HUES48 (cell line): ENCODE results near the gene BRD9.
"Not testable (repeated sequence)": the region's sequence is repeated elsewhere in the genome, so short reads cannot be mapped to it uniquely, and the experiment has no call there.

Source experiments
- H3K27ac ChIP-seq: one replicate; pipeline ENCODE4 v1.7.0; 2013; ENCODE audit warnings: low read depth, low read length, inconsistent platforms
- H3K27me3 ChIP-seq: 2 replicates; pipeline ENCODE4 v1.6.1; 2013; ENCODE audit warnings: mild to moderate bottlenecking, low read length; ENCODE audit not compliant: control insufficient read depth, insufficient read depth
- H3K36me3 ChIP-seq: 2 replicates; pipeline ENCODE4 v1.6.1; 2013; ENCODE audit warnings: low read length; ENCODE audit not compliant: control insufficient read depth, insufficient read depth
- H3K4me1 ChIP-seq: 2 replicates; pipeline ENCODE4 v1.6.1; 2013; ENCODE audit warnings: mild to moderate bottlenecking, low read length; ENCODE audit not compliant: control insufficient read depth, insufficient read depth
- H3K4me3 ChIP-seq: 2 replicates; pipeline ENCODE4 v1.5.1; 2013; ENCODE audit warnings: mild to moderate bottlenecking, low read depth, low read length
- H3K9ac ChIP-seq: 2 replicates; pipeline ENCODE4 v1.6.1; 2013; ENCODE audit warnings: mild to moderate bottlenecking, low read depth, low read length, moderate library complexity
- H3K9me3 ChIP-seq: 2 replicates; pipeline ENCODE4 v1.6.1; 2013; ENCODE audit warnings: low read length; ENCODE audit not compliant: control insufficient read depth, insufficient read depth

The BRD9 gene

DNA sequence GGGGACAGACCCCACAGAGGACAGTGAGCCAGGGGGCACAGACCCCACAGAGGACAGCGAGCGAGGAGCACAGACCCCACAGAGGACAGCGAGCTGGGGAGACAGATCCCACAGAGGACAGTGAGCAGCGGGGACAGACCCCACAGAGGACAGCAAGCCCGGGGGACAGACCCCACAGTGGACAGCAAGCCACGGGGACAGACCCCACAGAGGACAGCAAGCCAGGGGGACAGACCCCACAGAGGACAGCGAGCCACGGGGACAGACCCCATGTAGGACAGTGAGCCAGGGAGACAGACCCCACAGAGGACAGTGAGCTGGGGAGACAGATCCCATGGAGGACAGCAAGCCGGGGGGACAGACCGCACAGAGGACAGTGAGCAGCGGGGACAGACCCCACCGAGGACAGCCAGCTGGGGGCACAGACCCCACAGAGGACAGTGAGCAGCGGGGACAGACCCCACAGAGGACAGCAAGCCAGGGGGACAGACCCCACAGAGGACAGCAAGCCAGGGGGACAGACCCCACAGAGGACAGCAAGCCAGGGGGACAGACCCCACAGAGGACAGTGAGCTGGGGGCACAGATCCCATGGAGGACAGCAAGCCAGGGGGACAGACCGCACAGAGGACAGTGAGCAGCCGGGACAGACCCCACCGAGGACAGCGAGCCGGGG, 39.0 kb downstream of the BRD9 start:
- not testable (repeated sequence) for H3K27me3 ChIP-seq, H3K36me3 ChIP-seq, H3K4me1 ChIP-seq, H3K9ac ChIP-seq, H3K4me3 ChIP-seq, H3K27ac ChIP-seq, H3K9me3 ChIP-seq

DNA sequence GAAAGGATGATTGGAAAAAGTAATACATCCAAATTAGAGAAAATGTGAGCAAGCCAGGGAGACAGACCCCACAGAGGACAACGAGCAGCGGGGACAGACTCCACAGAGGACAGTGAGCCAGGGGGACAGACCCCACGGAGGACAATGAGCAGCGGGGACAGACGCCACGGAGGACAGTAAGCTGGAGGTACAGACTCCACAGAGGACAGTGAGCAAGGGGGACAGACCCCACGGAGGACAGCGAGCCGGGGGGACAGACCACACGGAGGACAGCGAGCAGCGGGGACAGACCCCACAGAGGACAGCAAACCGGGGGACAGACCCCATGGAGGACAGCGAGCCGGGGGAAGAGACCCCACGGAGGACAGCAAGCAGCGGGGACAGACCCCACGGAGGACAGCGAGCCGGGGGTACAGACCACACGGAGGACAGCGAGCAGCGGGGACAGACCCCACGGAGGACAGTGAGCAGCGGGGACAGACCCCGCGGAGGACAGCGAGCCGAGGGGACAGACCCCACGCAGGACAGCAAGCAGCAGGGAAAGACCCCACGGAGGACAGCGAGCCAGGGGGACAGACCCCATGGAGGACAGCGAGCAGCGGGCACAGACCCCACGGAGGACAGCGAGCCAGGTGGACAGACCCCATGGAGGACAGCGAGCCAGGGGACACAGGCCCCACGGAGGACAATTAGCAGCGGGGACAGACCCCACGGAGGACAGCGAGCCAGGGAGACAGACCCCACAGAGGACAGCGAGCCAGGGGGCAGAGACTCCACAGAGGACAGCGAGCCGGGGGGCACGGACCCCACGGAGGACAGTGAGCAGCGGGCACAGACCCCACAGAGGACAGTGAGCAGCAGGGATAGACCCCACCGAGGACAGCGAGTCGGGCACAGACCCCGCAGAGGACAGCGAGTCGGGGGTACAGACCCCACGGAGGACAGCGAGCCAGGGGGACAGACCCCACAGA, 39.9 kb downstream of the BRD9 start:
- Histone ChIP-seq H3K4me1 (no peaks in the 10 kb centered on the region), H3K27me3 (no peaks in the 10 kb centered on the region), H3K9ac (no peak overlapping the region), H3K9me3 (no peaks in the 10 kb centered on the region), H3K36me3 (no peaks in the 10 kb centered on the region), H3K27ac (no peak overlapping the region), H3K4me3 (no peak overlapping the region)

DNA sequence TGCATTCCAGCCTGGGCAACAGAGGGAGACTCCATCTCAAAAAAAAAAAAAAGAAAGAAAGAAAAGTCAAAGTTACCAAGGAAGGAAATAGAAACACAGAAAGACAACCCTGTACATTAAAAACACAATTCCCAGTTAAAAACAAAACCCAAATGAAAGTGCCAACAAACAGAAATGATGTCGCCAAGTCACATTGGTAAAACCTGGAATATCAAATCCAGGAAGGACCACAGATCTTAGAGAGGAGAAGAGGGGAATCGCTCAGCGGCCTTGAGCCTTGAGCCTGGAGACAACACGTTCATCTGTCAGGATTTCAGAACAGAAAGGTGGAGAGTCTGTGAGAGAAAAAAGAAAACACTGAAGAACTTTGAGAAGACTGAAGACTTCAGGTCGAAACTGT, 40.6 kb downstream of the BRD9 start:
- Histone ChIP-seq H3K4me1 (no peaks in the 10 kb centered on the region), H3K4me3 (no peak overlapping the region), H3K27ac (no peak overlapping the region), H3K9me3 (no peaks in the 10 kb centered on the region), H3K9ac (no peak overlapping the region), H3K27me3 (no peaks in the 10 kb centered on the region), H3K36me3 (no peaks in the 10 kb centered on the region)

DNA sequence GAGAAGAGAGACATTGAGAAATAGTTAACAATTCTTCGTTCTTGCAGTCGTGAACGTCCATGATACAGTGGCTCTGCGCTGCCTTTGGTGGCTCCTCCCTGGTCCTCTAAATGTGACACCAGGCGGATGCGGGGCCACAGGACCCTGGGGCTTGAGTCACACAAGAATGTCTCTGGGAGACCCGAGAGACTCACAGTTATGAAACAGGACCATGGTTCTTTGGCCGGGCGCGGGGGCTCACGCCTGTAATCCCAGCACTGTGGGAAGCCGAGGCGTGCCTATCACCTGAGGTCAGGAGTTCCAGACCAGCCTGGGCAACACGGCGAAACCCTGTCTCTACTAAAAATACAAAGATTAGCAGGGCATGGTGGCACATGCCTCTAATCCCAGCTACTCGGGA, 41.0 kb downstream of the BRD9 start:
- Histone ChIP-seq H3K9me3 (no peaks in the 10 kb centered on the region), H3K27me3 (no peaks in the 10 kb centered on the region), H3K9ac (no peak overlapping the region), H3K4me3 (no peak overlapping the region), H3K36me3 (no peaks in the 10 kb centered on the region), H3K27ac (no peak overlapping the region), H3K4me1 (no peaks in the 10 kb centered on the region)

DNA sequence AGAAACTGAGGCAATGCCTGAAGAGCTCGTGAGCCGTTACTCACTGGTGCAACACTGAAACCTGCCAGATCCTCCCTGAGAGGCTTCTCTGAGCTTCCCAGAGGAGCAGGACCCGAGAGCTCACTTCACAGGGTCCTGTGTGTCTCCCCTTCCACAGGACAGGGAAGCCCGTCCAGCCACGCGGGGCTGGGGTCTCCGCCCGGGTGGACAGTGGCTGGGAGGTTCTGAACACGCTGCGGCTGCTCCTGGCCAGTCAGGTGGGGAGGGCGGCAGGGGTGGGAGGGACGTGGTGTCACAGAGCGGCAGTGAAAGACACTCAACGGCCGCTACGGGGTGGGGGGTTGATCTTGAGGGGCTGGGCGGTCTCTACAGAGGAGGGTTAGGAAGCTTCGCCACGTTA, 41.5 kb downstream of the BRD9 start:
- Histone ChIP-seq H3K4me3 (no peak overlapping the region), H3K9me3 (no peaks in the 10 kb centered on the region), H3K4me1 (no peaks in the 10 kb centered on the region), H3K27me3 (no peaks in the 10 kb centered on the region), H3K27ac (no peak overlapping the region), H3K9ac (no peak overlapping the region), H3K36me3 (no peaks in the 10 kb centered on the region)

DNA sequence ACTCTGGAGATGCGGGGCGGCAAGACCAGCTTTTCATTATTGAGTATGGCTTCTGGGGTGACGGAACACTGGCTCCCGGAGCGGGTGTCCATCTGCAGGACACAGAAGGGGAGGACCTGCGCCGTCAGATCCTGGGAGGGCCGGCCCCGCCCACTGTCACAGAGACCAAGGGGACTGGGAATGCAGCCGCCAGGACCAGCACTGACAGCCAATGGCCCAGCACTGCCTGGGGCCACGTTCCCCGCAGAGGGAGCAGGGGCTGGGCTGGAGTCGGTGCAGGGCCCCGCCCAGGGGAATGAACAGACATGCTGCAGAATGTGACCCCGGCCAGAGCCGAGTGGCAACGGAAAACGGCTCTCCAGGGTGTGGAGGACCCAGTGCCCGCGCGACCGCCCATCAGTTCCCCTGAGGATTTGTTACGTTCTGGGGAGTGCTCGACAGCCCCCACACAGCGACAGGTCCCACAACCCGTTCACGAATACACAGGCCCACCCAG, 42.0 kb downstream of the BRD9 start, which contains the start of gene ZDHHC11:
Gene ZDHHC11 (minus strand): TSS at position 476 of the 496 bp plus-strand sequence. CDS start 384 bp downstream, at position 92.
- Histone ChIP-seq H3K27ac (no peak within 1 kb of the TSS), H3K4me1 (no peaks in the 10 kb centered on the region), H3K9ac (no peak within 1 kb of the TSS), H3K36me3 (no peaks in the 10 kb centered on the region), H3K27me3 (no peaks in the 10 kb centered on the region), H3K4me3 (no peak within 1 kb of the TSS), H3K9me3 (no peaks in the 10 kb centered on the region)

DNA sequence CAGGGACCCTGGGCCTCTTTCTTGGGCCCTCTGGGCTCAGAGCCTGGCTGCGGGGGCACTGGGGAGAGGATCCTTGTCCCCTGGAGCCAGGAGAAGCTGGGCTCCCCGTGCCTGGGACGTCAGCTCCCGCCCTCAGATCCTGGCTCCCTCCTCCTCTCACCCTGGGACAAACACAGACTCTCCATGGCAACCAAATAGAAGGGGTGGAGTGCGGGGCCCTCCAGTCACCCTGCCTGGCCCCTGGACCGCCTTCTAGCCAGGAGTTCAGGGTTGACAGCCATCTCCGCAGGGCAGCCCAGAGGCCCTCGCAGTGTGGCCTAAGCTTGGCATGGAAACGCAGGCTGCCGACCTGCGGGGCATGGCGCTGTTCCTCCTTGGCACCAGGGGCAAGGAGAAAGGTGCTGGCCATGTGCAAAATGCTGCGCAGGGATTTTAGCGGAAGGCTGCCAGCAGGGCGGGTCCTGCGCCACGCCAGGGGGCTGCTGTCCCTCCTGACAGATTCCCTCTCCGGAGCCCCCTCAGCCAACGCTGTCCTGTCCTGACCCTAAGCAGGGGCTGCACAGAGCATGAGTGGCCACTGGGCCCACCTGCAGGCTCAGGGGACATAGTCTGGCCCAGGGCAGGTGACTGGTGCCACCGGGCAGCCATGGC, 42.8 kb downstream of the BRD9 start:
- Histone ChIP-seq H3K27me3 (no peaks in the 10 kb centered on the region), H3K9ac (no peak overlapping the region), H3K4me3 (no peak overlapping the region), H3K27ac (no peak overlapping the region), H3K4me1 (no peaks in the 10 kb centered on the region), H3K36me3 (no peaks in the 10 kb centered on the region), H3K9me3 (no peaks in the 10 kb centered on the region)

DNA sequence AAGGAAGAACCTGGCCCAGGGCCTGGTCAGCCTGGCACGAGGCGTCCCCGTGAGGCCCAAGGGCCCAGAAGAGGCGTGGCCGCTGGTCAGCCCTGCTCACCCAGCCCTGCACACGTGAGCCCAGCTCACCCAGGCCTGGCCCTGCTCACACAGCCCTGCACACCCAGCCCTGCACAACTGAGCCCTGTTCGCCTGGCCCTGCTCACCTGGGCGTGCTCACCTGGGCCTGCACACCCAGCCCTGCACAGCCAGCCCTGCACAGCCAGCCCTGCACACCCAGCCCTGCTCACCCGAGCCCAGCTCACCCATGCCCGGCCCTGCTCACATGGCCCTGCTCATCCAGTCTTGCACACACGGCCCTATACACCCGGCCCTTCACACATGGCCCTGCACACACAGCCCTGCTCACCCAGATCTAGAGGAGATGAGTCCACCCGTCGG, 43.9 kb downstream of the BRD9 start:
- no peak overlapping the region for H3K27ac ChIP-seq
- no peak overlapping the region for H3K9ac ChIP-seq
- no peaks in the 10 kb centered on the region for H3K36me3 ChIP-seq
- H3K4me3 ChIP-seq, result no peak overlapping the region
- no peaks in the 10 kb centered on the region for H3K4me1 ChIP-seq
- H3K9me3 ChIP-seq, result no peaks in the 10 kb centered on the region
- H3K27me3 ChIP-seq, result no peaks in the 10 kb centered on the region

DNA sequence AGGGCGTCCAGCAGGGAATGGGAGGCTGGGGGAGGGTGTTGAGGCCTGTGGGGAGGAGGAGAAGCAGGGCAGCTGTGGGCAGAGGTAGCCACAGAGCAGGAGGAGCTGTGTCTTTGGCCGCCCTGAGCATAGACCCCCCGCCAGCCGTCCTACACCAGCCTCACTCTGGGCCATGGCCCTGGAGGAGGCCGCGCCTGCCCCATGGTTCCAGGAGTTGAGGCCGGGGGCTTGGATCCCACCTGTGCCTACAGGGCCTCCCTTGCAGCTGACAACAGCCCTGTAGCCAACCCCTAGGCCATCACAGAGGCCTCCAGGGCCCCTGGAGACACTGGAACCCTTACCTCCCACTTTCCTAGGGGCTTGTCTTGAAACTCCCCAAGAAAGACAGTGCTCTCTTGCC, 44.9 kb downstream of the BRD9 start:
- not testable (repeated sequence) for H3K36me3 ChIP-seq, H3K27me3 ChIP-seq, H3K9ac ChIP-seq, H3K9me3 ChIP-seq, H3K4me1 ChIP-seq, H3K4me3 ChIP-seq, H3K27ac ChIP-seq

DNA sequence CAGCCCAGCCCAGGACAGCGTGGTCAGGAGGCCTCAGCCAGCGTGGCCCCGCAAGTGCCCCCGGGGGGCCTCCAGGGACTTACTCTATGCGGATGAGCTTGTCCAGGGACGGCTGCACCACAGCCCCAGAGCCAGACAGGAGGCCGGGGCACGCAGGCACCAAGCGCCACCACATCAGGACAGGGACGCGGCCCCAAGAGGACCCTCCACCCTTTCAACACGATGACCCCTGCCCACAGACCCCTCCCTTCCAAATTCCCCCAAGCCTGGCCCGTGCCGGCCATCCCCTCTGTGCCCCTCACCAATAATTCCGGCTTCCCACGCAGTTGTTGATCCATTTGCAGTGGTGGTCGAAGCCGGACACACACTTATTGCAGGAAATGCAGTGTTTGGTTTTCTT, 45.4 kb downstream of the BRD9 start:
- not testable (repeated sequence) for H3K9me3 ChIP-seq, H3K27me3 ChIP-seq, H3K4me3 ChIP-seq

More for the DNA sequence above, 45.4 kb downstream of the BRD9 start:
- H3K9ac ChIP-seq, H3K27ac ChIP-seq, H3K36me3 ChIP-seq, H3K4me1 ChIP-seq: not testable (repeated sequence)
